ENCODE data around the gene TMEM52. TPM values are rescaled to one million over a fixed set of nuclear protein-coding genes. Genes with fewer than 3 reads are reported as not detected.

TMEM52 gene
- total RNA-seq, 1 donor from 2014 or later = 0.92 TPM

GRCh38 chr1:1898246-1898933, 20.7 kb downstream of the TMEM52 start:
- H3K36me3 ChIP-seq (ENCODE audit: control insufficient read depth, insufficient read depth, low read length) = no peaks in the 10 kb centered on the region
- DNase-seq (ENCODE audit: low read depth) = no peak
- H3K27me3 ChIP-seq (ENCODE audit: control insufficient read depth, insufficient read depth, low read length) = peaks cover 5% of the 10 kb centered on the region
- no peak overlapping the region for H3K4me3 ChIP-seq (ENCODE audit: low read depth, low read length)
- TF ChIP-seq, protein P1, sequence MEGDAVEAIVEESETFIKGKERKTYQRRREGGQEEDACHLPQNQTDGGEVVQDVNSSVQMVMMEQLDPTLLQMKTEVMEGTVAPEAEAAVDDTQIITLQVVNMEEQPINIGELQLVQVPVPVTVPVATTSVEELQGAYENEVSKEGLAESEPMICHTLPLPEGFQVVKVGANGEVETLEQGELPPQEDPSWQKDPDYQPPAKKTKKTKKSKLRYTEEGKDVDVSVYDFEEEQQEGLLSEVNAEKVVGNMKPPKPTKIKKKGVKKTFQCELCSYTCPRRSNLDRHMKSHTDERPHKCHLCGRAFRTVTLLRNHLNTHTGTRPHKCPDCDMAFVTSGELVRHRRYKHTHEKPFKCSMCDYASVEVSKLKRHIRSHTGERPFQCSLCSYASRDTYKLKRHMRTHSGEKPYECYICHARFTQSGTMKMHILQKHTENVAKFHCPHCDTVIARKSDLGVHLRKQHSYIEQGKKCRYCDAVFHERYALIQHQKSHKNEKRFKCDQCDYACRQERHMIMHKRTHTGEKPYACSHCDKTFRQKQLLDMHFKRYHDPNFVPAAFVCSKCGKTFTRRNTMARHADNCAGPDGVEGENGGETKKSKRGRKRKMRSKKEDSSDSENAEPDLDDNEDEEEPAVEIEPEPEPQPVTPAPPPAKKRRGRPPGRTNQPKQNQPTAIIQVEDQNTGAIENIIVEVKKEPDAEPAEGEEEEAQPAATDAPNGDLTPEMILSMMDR (IDR thresholded peaks at IDR 0.05; ENCODE audit: insufficient read depth, low read length, poor library complexity, severe bottlenecking) = no peak

DNA sequence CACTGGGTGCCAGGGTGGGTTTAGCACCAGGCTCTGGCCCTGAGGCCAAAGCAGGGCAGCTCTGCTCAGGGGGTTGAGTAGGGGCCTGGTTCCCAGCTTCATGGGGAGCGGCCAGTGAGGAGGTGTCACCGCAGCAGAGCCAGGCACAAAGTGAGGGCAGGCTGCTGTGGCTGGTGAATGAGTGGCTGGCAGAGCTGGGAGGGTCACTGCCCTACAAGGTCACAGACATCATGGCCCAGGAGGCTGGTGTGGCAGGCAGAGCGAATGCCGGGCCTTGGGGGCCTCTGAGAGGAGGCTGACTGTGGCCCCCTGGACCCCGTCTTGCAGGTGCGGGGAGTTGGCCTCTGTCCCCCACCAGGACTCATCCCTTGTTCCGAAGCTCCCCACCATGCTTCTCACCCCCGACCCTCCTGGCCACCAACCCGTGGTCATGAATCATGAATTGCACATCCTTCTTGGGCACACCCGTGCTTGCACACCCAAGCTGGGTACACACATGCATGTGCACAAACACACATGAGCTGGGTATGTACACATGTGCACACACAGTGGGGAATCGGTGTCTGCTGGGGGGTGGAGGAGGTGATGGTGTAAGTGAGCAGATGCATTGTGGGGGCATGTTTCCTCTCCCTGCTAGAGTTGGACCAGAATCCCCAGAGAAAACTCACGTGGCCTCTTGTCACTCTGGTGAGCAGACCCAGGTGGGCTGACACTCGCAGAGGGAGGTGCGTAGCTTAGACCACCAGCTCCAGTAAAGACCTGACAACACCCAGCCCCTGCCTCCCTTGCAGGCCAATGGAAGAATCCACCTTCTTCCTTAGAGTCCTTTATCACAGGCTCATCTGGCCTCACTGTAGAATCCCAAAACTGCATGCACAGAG, 23.4 kb downstream of the TMEM52 start:
- no peak overlapping the region for H3K4me3 ChIP-seq (ENCODE audit: low read depth, low read length)
- DNase-seq (ENCODE audit: low read depth) = no peak
- H3K36me3 ChIP-seq (ENCODE audit: control insufficient read depth, insufficient read depth, low read length) = no peaks in the 10 kb centered on the region
- peaks cover 5% of the 10 kb centered on the region for H3K27me3 ChIP-seq (ENCODE audit: control insufficient read depth, insufficient read depth, low read length)
- TF ChIP-seq, protein P1 (IDR thresholded peaks at IDR 0.05; ENCODE audit: insufficient read depth, low read length, poor library complexity, severe bottlenecking) = no peak

GRCh38 chr1:1895060-1895418, 24.0 kb downstream of the TMEM52 start:
- Histone ChIP-seq H3K27me3 (ENCODE audit: control insufficient read depth, insufficient read depth, low read length) (peaks cover 5% of the 10 kb centered on the region), H3K4me3 (ENCODE audit: low read depth, low read length) (no peak overlapping the region), H3K36me3 (ENCODE audit: control insufficient read depth, insufficient read depth, low read length) (no peaks in the 10 kb centered on the region)
- TF ChIP-seq, protein P1 (IDR thresholded peaks at IDR 0.05; ENCODE audit: insufficient read depth, low read length, poor library complexity, severe bottlenecking) = no peak
- DNase-seq (ENCODE audit: low read depth) = no peak

- Histone ChIP-seq H3K36me3 (ENCODE audit: control insufficient read depth, insufficient read depth, low read length) (no peaks in the 10 kb centered on the region), H3K27me3 (ENCODE audit: control insufficient read depth, insufficient read depth, low read length) (peaks cover 5% of the 10 kb centered on the region), H3K4me3 (ENCODE audit: low read depth, low read length) (no peak overlapping the region)
- no peak for DNase-seq (ENCODE audit: low read depth)
- TF ChIP-seq, protein P1 (IDR thresholded peaks at IDR 0.05; ENCODE audit: insufficient read depth, low read length, poor library complexity, severe bottlenecking) = no peak
These were observed 24.6 kb downstream of the TMEM52 start for GRCh38 chr1:1894354-1895059.

- no peaks in the 10 kb centered on the region for H3K36me3 ChIP-seq (ENCODE audit: control insufficient read depth, insufficient read depth, low read length)
- peaks cover 5% of the 10 kb centered on the region for H3K27me3 ChIP-seq (ENCODE audit: control insufficient read depth, insufficient read depth, low read length)
- no peak for DNase-seq (ENCODE audit: low read depth)
- no peak overlapping the region for H3K4me3 ChIP-seq (ENCODE audit: low read depth, low read length)
- TF ChIP-seq, protein P1 (IDR thresholded peaks at IDR 0.05; ENCODE audit: insufficient read depth, low read length, poor library complexity, severe bottlenecking) = no peak
These were observed 25.1 kb downstream of the TMEM52 start for GRCh38 chr1:1893997-1894353.

Data from kidney epithelial cell (primary cell).